D341Med (cell line): Measurements from ENCODE around the gene CSE1L.
A peak's percentile ranks its signal among the peaks of the same experiment; 100 is the strongest.
"Not testable (repeated sequence)": the region's sequence is repeated elsewhere in the genome, so short reads cannot be mapped to it uniquely, and the experiment has no call there.

Experiments
- DNase-seq: peaks from one replicate; pipeline ENCODE4 v3.0.0; 2012; ENCODE audit warnings: low spot score

Gene CSE1L

DNA sequence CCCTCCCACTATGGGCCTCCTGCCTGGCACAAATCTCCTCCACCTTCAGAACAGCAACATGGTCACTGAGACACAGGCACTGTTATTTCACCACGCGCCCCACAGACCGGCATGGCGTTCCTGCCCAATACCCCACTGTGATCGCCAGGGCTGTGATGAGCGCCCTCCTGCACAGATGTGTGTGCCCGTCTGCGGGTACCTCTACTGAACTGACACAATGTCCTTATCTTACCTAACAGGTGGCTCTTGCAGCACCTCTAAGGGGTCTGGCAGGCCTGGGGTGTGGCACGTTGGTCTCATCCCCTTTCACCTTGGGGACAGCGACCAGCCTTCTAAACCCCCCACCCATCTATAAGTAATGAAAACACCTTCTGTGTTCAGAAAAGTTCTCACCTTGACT is 77.9 kb downstream of the CSE1L start:
- no peak for DNase-seq

DNA sequence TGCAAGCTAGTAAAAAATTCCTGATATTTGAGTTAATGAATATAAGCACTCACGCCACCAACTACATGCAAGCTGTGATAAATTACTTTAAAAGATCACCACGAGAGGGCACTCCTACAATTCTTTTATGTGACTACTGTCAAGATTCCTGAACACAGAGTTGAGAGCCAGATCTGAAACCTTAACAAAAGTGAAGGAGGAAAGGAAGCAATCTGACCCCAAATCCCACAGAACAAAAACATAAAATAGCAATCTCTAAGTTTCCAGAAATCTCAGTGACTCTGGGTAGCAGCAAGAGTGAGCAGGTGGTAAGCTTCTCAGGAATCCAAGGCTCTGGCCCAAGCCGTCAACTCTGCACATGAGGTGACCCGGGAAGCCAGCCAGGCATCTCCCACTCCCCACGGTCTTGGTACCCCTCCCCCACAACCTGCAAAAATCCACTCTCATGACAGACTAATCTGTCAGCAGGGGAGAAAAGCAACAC is 86.9 kb downstream of the CSE1L start:
- DNase-seq = peak; percentile 58

- no peak for DNase-seq
Observed at GRCh38 chr20:49133571-49133970, 87.5 kb downstream of the CSE1L start.

- DNase-seq = not testable (repeated sequence)
Observed at GRCh38 chr20:49134797-49135196, 88.7 kb downstream of the CSE1L start.

DNA sequence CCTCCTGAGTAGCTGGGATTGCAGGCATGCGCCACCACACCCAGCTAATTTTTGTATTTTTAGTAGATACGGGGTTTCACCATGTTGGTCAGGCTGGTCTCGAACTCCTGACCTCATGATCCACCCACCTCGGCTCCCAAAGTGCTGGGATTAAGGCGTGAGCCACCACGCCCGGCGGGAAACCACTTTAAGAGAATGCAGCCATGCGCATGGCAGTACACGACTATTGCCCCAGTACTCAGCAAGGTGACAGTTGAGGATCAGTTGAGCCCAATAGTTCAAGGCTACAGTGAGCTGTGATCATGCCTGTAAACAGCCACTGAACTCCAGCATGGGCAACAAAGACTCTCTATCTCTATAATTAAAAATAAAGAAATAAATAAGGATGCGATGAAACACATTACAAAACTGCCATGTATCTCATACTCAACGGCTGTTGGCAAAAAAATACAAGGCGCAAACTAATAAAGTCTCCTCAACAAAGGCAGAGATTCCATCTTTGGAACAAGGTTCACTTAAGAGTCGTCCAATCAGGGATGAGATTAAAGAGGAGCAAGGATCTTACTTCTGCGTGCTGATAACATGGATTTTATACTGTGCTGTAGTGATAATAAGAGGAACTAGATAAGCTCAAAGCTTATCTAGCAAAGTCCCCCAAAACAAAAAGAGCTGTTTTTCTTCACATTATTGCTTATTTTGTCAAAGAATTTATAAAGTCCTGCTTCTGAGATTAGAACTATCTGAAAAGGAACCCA is 90.9 kb downstream of the CSE1L start:
- no peak for DNase-seq

DNA sequence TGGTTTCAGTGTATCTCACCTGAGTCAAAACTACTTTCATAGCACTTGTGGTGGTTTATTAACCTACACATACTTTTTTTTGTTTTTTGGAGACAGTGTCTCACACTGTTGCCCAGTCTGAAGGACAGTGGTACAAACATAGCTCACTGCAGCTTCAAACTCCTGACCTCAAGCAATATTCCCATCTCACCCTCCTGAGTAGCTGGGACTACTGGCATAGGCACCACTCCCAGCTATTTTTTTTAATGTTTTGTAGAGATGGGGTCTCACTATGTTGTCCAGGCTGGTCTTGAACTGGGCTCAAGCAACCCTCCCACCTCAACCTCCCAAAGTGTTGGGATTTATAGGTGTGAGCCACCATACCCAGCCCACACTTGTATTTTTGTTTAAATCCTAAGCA is 92.3 kb downstream of the CSE1L start:
- no peak for DNase-seq

DNA sequence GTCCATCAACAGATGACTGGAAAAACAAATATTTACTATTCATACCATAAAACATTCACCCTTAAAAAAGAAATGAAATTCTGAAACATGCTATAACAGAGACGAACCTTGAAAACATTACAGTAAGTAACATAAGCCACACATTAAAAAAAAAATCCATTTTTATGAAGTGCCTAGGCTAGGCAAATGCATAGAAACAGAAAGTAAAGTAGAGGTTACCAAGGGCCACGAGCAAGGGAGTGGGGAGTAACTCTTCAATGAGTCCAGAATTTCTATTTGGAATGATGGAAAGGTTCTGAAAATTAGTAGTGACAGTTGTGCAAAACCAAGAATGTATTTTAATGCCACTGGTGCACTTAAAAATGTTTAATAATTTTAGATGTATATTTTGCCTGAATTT is 94.3 kb downstream of the CSE1L start:
- no peak for DNase-seq

DNA sequence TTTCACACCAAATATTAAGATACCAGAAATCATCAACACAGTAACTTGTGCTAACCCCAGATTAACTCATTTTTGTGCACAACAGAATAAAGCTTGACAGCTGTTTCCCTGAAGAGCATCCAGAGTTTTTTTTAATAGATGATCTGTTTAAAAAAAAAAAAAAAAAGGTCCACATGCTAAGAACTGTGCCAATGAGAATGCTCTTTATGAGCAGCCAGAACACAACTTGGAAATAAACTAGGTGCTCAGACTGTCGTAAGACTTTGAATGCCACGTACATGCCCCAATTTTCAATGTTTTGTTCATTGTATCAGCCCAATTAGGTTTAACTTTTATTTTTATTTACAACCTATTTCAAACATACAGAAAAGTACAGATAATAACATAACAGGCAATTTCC is 94.7 kb downstream of the CSE1L start:
- no peak for DNase-seq
